HG02943 (cell line): ENCODE results near the gene STK10.
A peak's percentile ranks its signal among the peaks of the same experiment; 100 is the strongest.

ENCODE experiments used
- ATAC-seq: cut with Tn5 transposase; IDR thresholded peaks from one replicate; pipeline ENCODE4 v1.9.1; 2021; ENCODE audit warnings: mild to moderate bottlenecking, low read depth, moderate library complexity; ENCODE audit not compliant: unreplicated experiment

The STK10 gene

GRCh38 chr5:172189693-172190296 is 1.8 kb upstream of the STK10 start:
- ATAC-seq: no peak

GRCh38 chr5:172188893-172189692 is 1.1 kb upstream of the STK10 start:
- ATAC-seq: no peak

- peak; percentile 35 for ATAC-seq
Observed at GRCh38 chr5:172187118-172188032, 649 bp downstream of the STK10 start.

- ATAC-seq: no peak
Observed at GRCh38 chr5:172186114-172186695, 1.8 kb downstream of the STK10 start.

GRCh38 chr5:172185096-172185461 is 2.9 kb downstream of the STK10 start:
- ATAC-seq: no peak

GRCh38 chr5:172183881-172184280 is 4.1 kb downstream of the STK10 start:
- no peak for ATAC-seq

- ATAC-seq: no peak
Observed at GRCh38 chr5:172182291-172182690, 5.7 kb downstream of the STK10 start.

GRCh38 chr5:172180936-172181335 is 7.1 kb downstream of the STK10 start:
- ATAC-seq: no peak

GRCh38 chr5:172178991-172179989 is 8.7 kb downstream of the STK10 start:
- ATAC-seq: peak; percentile 29

- ATAC-seq: no peak
Observed at GRCh38 chr5:172178301-172178987, 9.6 kb downstream of the STK10 start.

- no peak for ATAC-seq
Observed at GRCh38 chr5:172177176-172177575, 10.8 kb downstream of the STK10 start.

GRCh38 chr5:172175263-172175719 is 12.7 kb downstream of the STK10 start:
- peak; percentile 49 for ATAC-seq

- ATAC-seq: no peak
Observed at GRCh38 chr5:172173564-172174153, 14.4 kb downstream of the STK10 start.

GRCh38 chr5:172172912-172173563 is 15.0 kb downstream of the STK10 start:
- ATAC-seq: no peak

GRCh38 chr5:172171118-172171517 is 16.9 kb downstream of the STK10 start:
- ATAC-seq: no peak

- no peak for ATAC-seq
Observed at GRCh38 chr5:172170251-172170701, 17.7 kb downstream of the STK10 start.

- no peak for ATAC-seq
Observed at GRCh38 chr5:172169216-172169615, 18.8 kb downstream of the STK10 start.

GRCh38 chr5:172168311-172168710 is 19.7 kb downstream of the STK10 start:
- ATAC-seq: no peak
